Kidney (tissue), 14 donors: ENCODE results near the gene GPRC6A. TPM values are rescaled to one million over a fixed set of nuclear protein-coding genes. Genes with fewer than 3 reads are reported as not detected.

Source experiments
- DNase-seq, 5 donors: peaks; one replicate each; pipeline ENCODE4 v3.0.0-alpha.2; 2013 to 2020
- FAIRE-seq: peaks from 2 replicates; lab custom pipeline; 2012; peaks lifted over from hg19 to GRCh38; lab: Jason Lieb, UNC
- H3K27ac ChIP-seq, 2 donors: one replicate each; pipeline ENCODE4 v1.7.0; 2013; ENCODE audit warnings: low read depth in 2 of 2, low read length in 2 of 2, inconsistent platforms in 1 of 2
- H3K27me3 ChIP-seq: one replicate; pipeline ENCODE4 v1.7.1; 2013; ENCODE audit warnings: low read length, inconsistent platforms; ENCODE audit not compliant: control insufficient read depth, insufficient read depth
- H3K36me3 ChIP-seq, 3 donors: one replicate each; pipeline versions ENCODE4 v1.7.0 to v1.7.1; 2013; ENCODE audit warnings: low read length in 3 of 3, control low read depth in 1 of 3, inconsistent platforms in 1 of 3; ENCODE audit not compliant: insufficient read depth in 3 of 3, control insufficient read depth in 2 of 3
- H3K4me1 ChIP-seq, 3 donors: one replicate each; pipeline versions ENCODE4 v1.7.0 to v1.7.1; 2013; ENCODE audit warnings: low read length in 3 of 3, inconsistent platforms in 1 of 3, low read depth in 1 of 3; ENCODE audit not compliant: control insufficient read depth in 2 of 3, insufficient read depth in 2 of 3
- H3K4me3 ChIP-seq, 3 donors: one replicate each; pipeline versions ENCODE4 v1.7.0 to v1.8.1; 2013; ENCODE audit warnings: low read length in 3 of 3, control low read depth in 1 of 3, inconsistent platforms in 1 of 3
- H3K9ac ChIP-seq, 3 donors: one replicate each; pipeline versions ENCODE4 v1.7.0 to v1.7.1; 2013; ENCODE audit warnings: low read length in 3 of 3, control low read depth in 1 of 3, inconsistent platforms in 1 of 3
- H3K9me3 ChIP-seq, 3 donors: one replicate each; pipeline versions ENCODE4 v1.7.0 to v1.7.1; 2013; ENCODE audit warnings: low read length in 3 of 3, control low read depth in 1 of 3, inconsistent platforms in 1 of 3; ENCODE audit not compliant: control insufficient read depth in 2 of 3, insufficient read depth in 1 of 3
- intact Hi-C: fragments of 100-400 bp; cut with DNase I; formaldehyde crosslinking; loops from one replicate; pipeline ENCODE4 v1.11.1; 2022
- polyA plus RNA-seq: library from polyadenylated mRNA; stranded (reverse); fragments of 350-450 nt; fragmentation: Illumina TruSeq; extraction: RNeasy Lipid Tissue Mini Kit (QIAGEN cat#74804); gene quantifications from one replicate; pipeline ENCODE4 v1.2.3, GENCODE V29; 2014; ENCODE audit warnings: low read depth, low replicate concordance; ENCODE audit not compliant: insufficient read depth
- total RNA-seq: library from RNA; stranded (reverse); fragmentation: NEBNext Ultra II Directional; extraction: Animal tissue kit (Norgen Biotek cat#: 25700); gene quantifications from one replicate; pipeline ENCODE4 v1.2.1, GENCODE V29; 2021
- TF ChIP-seq, protein P1 (sequence below): IDR thresholded peaks from 3 replicates; pipeline ENCODE4 v1.5.1; 2012; ENCODE audit warnings: mild to moderate bottlenecking, moderate library complexity, borderline replicate concordance; ENCODE audit not compliant: insufficient read depth; ENCODE audit errors: extremely low read depth
- donor health status: control.
- donor health status: control.
- donor health status: control.
- donor health status: control.
- donor health status: control.
- donor health status: DM: yes; HTN: yes; CAD: no.
- donor health status: Normal renal cell carcinoma (clear cell type).

The GPRC6A gene
- total and polyA plus RNA-seq, 2 donors from 2014 or later = 0.73 TPM; not detected in 1

DNA sequence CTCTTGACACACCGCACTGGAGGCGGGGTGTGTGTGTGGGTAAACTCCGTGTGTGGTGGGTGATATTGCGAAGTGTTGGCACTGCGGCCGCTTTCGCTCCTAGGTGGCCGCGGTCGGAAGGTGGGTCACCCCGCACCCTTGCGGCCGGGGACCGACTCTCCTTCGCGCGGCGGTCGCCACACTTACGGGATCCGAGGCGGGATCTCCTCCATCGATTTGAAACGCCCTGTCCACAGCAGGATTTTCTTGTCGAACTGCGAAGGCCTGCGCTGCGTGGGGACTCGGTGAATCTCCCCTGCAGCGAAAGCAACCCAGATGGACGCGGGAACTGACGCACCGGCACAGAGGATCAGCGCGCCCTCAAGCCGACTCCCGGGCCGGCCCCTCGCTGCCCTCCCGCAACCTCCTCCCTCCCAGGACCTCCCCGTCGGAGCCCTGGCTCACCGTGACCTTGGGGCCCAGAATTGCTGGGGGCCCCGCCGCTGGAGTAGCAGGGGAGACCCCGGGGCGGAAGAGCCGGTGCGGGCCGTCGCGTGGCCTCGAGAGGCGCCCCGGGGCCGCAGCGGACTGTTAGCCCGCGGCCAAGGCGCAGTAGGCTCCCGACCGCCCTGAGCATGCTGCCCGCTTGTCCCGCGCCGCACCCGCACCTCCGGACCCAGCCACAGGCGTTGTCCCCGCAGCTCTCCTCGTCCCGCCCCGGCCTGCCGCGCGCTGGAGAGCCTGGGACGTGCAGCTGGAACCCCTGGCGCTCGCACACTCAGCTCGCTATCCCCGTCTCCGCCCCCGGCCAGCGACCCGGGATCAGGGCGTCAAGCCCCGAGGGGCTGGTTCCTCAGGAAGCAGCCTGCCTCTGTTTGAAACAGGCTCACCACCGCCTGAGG, 63.7 kb downstream of the GPRC6A start, which contains the start of gene FAM162B:
TSS of gene FAM162B (minus strand) at position 759 of the 881 bp plus-strand sequence. CDS start at position 616, 143 bp downstream.
- FAIRE-seq (no peak), DNase-seq (peak; percentile 51 to 87 (median 62))
- Histone ChIP-seq H3K27me3 (peaks cover 18% of the 10 kb centered on the region), H3K27ac (peak within 1 kb of the TSS in 1 of 2 donors; percentile 23), H3K4me1 (no peaks in the 10 kb centered on the region), H3K4me3 (peak within 1 kb of the TSS; percentile 14 to 66 (median 61)), H3K9me3 (no peaks in the 10 kb centered on the region), H3K9ac (peak within 1 kb of the TSS in 1 of 3 donors; percentile 37), H3K36me3 (no peaks in the 10 kb centered on the region)
- TF ChIP-seq, protein P1, sequence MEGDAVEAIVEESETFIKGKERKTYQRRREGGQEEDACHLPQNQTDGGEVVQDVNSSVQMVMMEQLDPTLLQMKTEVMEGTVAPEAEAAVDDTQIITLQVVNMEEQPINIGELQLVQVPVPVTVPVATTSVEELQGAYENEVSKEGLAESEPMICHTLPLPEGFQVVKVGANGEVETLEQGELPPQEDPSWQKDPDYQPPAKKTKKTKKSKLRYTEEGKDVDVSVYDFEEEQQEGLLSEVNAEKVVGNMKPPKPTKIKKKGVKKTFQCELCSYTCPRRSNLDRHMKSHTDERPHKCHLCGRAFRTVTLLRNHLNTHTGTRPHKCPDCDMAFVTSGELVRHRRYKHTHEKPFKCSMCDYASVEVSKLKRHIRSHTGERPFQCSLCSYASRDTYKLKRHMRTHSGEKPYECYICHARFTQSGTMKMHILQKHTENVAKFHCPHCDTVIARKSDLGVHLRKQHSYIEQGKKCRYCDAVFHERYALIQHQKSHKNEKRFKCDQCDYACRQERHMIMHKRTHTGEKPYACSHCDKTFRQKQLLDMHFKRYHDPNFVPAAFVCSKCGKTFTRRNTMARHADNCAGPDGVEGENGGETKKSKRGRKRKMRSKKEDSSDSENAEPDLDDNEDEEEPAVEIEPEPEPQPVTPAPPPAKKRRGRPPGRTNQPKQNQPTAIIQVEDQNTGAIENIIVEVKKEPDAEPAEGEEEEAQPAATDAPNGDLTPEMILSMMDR = no peak
- intact Hi-C loops = no loop called here

DNA sequence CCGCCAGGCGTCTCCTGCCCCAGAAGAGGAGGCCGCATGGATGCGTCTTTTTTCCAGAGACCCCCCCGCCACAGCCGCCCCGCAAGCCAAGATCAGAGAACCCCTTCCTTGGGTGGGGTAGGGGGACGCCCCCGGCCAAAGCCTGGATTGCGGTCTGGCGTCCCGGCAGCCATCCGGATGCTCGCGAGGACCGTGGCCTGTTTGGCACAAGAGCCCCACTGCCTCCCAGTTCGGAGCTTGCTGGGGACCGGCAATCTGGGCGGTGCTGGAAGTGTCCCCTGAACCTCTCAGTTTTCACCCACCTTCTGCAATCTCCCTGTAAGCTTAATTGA, 64.3 kb downstream of the GPRC6A start:
- Histone ChIP-seq H3K4me1 (no peaks in the 10 kb centered on the region), H3K9ac (peak overlapping the region in 1 of 3 donors; percentile 37), H3K27me3 (peaks cover 18% of the 10 kb centered on the region), H3K4me3 (peak overlapping the region; percentile 14 to 66 (median 61)), H3K27ac (peak overlapping the region in 1 of 2 donors; percentile 23), H3K9me3 (no peaks in the 10 kb centered on the region), H3K36me3 (no peaks in the 10 kb centered on the region)
- intact Hi-C loops = no loop called here
- TF ChIP-seq, protein P1 = no peak
- no peak for FAIRE-seq
- DNase-seq = peak in 3 of 5 donors; percentile 20 to 80 (median 52)

DNA sequence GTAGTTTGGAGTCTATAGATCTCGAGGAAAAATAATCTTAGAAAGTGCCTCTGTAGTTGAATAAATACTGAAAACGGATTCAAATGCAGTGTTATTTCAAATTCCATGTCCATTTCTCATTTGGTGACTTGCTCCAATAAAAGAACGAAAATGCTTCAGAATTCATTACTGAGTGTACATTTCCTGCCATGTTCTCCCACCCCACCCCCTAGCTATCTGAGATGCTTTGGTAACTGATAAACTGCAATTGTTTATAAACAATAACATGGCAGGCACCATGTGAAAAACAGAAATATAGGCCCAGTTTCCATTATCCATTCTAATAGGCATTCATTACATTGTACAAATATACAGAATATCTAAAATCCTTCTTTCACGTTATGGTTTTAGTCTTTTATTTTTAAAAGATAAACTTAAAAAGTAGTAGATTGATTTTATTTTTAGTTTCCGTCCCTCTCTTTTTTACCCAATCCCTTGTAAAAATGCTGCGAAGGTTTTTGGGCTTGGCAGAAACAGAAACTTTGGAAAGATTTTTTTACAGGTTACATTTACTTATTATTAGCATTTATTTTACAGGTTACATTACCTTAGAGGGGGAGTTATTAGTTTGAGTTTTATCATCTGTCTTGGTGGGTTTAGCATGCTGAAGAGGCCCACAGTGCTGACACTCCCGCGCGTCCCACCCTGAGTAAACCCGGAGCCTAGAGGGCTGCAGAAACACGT, 64.8 kb downstream of the GPRC6A start:
- Histone ChIP-seq H3K27ac (no peak overlapping the region), H3K27me3 (peaks cover 18% of the 10 kb centered on the region)

More for the DNA sequence above, 64.8 kb downstream of the GPRC6A start:
- Histone ChIP-seq H3K9ac (no peak overlapping the region), H3K9me3 (no peaks in the 10 kb centered on the region), H3K4me1 (no peaks in the 10 kb centered on the region), H3K4me3 (peak overlapping the region in 1 of 3 donors; percentile 66), H3K36me3 (no peaks in the 10 kb centered on the region)
- TF ChIP-seq, protein P1 = no peak
- intact Hi-C loops = no loop called here
- no peak for DNase-seq
- no peak for FAIRE-seq
